Activated CD8-positive, alpha-beta memory T cell treated with anti-CD3 and anti-CD28 coated beads, Interleukin-2, amount 50 U/mL, for 1 hour (primary cell): ENCODE data around the gene PARD3.

Experiments used
- DNase-seq: peaks from one replicate; pipeline ENCODE4 v3.0.0-alpha.2; 2020; ENCODE audit errors: extremely low read depth

PARD3 gene

DNA sequence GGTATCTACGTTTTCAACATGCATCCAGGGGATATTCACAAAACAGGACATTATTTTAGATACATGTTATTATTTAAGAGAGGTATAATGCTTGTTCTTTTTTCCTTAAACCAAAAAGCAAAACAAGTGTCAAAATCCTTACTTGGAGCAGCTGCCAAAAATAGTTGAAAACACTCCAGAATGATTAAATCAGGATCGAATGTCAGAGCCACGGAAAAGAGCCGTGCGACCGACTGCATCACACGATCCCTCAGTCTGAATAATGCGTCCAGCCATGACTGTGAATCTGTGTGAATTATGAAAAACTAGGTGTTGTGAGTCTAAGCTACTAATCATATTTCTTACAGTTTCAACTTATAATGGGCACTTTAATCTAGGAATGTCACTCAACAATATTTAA, 126.0 kb downstream of the PARD3 start:
- no peak for DNase-seq

- DNase-seq: no peak
Observed at GRCh38 chr10:34687434-34688210, 127.5 kb downstream of the PARD3 start.

- no peak for DNase-seq
Observed at GRCh38 chr10:34682580-34682979, 132.5 kb downstream of the PARD3 start.

DNA sequence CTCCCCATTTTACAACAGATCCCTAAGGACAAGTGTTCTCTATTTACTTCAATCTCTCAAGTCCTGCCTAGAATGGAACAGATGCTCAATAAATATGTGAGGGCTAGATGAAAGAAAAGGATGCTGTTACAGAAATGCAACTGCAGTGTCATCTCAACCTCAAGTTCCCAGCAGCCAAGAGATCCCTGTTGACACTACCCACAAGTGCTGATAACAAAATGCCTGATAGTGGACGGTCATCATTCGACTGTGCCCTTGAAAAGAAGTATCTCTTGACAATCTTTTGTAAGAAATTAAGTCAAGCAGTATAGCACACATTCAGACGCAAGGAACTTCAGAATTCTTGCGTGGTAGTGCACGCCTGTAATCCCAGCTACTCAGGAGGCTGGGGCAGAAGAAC, 133.2 kb downstream of the PARD3 start:
- DNase-seq: no peak

- DNase-seq: no peak
Observed at GRCh38 chr10:34679177-34679576, 135.9 kb downstream of the PARD3 start.

DNA sequence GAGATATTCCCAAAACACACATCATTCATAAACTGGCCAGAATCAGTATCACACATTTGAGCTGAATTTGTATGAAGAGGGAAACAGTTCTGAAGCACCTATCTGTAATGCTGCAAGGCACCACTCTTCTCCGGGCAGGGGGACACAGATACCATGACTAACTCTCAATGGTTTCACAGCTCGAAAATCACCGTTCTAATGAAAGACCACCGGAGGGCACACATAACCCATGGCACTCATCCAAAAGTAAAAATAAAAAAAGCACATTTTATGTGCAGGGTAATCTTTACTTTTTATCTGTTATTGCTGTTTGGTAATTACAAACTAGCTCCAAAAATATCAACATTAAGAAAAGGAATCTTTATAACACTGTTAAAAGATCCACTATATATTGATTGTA, 137.5 kb downstream of the PARD3 start:
- DNase-seq: no peak

DNA sequence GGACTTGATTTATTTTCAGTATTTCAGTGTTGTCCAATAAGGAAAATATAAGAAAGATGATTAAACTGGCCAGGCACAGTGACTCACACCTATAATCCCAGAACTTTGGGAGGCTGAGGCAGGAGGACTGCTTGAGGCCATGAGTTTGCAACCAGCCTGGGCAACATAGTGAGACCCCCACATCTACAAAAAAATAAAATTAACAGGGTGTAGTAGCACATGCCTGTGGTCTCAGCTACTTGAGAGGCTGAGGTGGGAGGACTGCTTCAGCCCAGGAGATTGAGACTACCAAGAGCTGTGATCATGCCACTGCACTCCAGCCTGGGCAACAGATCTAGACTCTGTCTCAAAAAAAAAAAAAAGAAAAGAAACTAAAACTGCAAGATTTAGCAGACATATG, 138.0 kb downstream of the PARD3 start:
- no peak for DNase-seq

DNA sequence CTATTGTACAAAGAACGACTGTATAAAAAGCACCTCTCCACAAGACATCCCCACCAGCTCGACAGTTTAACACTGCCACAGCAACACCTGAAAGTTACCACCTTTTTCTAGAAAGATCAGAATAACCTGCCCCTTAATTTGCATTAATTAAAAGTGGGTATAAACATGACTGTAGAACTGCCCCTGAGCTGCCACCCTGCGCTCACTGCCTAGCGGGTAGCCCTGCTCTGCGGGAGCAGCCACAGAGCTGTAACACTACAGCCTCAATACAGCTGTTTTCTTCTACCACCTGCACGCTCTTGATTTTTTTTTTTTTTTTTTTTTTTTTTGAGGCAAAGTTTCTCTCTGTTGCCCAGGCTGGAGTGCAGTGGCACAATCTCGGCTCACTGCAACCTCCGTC, 140.9 kb downstream of the PARD3 start:
- DNase-seq: no peak

DNA sequence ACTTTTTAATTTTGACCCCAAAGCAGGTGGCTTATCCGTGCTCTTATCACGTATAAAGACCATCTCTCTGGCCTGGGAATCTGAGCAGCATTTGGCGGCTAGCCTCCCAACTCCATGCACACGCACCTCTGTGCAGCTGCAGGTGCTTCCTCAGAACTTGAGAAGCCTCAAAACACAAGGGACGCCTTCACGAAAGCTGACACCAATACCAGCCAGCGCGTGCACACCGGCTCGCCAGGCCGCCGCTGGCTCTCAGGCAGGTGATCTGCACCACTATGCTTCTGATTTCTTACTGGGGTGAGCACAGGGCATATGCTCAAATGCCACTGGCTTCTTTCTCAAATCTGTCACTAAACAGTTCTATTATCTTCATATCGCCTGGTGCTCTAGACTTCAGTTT, 145.0 kb downstream of the PARD3 start:
- no peak for DNase-seq

DNA sequence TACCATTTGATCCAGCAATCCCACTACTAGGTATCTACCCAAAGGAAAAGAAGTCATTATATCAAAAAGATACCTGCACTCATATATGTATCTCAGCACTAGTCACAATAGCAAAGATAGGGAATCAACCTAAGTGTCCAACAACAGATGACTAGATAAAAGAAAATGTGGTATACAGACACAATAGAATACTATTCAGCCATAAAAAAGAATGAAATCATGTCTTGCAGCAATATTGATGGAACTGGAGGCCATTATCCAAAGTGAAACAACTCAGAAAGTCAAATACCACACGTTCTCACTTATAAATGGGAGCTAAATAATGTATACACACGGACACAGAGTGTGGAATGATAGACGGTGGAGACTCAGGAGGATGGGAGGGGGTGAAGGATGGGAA, 146.0 kb downstream of the PARD3 start:
- no peak for DNase-seq

DNA sequence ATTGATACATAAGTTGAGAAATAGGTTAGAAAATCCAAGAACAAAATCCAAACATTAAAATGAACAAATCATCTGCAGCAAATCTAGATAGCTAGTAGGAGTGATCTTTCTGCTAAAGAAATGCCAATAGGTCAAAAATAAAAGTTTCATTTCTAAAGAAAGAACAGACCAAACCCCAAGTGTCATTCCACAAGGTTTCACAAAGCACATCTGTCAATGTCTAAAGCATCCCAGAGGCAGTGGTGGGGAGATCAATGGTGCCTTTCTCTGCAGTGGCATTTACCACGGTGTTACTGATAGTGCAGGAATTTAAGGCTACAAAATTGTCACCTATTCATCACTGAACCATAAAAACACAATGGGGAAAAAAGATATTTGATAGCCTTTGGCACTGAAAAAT, 147.9 kb downstream of the PARD3 start:
- DNase-seq: no peak

DNA sequence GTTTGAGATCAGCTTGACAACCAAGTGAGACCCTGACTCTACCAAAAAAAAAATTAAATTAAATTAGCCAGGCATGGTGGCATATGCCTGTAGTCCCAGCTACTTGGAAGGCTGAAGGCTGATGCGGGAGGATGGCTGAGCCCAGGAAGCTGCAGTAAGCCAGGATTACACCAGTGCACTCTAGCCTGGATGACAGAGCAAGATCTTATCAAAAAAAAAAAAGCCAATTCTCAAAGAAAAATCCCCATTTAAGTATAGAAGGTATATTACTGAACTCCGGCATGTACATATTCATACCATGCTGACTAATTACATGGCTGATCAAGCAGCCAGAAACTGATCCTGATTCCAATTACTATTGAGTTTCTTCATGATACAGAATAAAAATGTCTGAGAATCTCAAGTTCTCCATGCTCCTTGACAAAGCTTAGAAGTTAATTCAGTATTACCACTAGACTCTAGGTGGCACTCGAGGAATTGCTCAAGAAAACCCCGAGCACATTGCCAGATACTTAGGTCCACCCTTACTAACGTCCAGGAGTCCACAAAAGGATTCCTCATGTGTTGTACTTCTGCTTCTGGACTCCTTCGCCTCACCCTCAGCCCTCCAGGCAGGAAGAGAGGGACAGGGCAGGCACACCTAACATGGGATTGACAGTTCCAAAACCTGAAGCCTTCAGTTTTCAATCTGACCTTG, 148.9 kb downstream of the PARD3 start:
- no peak for DNase-seq

DNA sequence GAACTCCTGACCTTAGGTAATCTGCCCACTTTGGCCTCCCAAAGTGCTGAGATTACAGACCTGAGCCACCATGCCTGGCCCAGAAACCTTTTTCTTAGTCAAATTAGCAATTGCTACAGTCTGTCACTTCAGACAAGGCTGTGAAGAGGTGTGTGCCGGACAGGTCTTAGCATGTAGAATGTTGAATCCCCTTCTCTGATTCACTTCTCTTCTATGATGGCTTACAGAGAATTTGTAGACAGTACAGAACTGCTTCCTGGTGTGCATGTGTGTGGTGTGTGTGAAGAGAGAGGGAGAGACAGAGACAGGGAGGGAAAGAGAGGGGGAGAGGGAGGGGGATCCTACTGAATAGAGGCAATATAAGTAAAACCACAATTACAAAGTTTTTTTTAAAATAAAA, 150.4 kb downstream of the PARD3 start:
- DNase-seq: no peak

DNA sequence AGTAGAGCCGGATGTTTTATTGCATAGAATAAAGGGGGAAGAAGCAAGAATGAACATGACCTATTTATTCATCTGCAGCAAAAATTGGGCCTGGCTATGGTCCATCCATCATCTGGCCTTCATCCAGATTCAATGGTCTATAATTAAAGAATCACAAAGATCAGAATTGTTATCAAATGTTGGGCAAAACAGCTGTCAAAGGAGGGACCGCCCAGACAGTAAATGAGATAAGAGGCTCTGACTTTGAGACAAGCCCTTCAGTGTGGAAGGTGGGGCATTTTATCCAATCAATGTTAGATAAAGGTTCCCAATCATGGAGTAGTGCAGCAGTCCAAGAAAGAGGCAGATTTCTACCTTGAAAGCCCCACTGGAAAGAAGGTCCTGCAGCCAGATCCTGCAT, 153.5 kb downstream of the PARD3 start:
- no peak for DNase-seq

GRCh38 chr10:34658934-34659333, 156.2 kb downstream of the PARD3 start:
- DNase-seq: no peak

DNA sequence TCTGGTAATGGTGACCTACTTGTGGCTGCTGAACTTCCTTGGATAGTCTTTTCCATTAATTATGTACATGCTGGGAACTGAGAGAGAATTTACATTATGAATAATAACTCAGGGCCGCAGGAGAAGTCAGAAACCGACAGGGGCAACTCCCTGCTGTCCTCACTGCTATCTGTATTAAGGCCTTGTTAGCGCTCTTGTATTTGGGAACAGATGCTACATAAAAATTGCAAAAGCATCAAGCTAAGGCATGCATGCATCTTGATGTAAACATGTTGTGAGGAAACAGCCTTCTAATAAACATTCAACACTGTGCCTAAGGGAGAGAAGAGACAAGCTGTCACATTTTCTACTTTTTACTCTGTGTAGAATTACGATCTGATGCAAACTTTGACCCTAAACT, 158.4 kb downstream of the PARD3 start:
- no peak for DNase-seq

DNA sequence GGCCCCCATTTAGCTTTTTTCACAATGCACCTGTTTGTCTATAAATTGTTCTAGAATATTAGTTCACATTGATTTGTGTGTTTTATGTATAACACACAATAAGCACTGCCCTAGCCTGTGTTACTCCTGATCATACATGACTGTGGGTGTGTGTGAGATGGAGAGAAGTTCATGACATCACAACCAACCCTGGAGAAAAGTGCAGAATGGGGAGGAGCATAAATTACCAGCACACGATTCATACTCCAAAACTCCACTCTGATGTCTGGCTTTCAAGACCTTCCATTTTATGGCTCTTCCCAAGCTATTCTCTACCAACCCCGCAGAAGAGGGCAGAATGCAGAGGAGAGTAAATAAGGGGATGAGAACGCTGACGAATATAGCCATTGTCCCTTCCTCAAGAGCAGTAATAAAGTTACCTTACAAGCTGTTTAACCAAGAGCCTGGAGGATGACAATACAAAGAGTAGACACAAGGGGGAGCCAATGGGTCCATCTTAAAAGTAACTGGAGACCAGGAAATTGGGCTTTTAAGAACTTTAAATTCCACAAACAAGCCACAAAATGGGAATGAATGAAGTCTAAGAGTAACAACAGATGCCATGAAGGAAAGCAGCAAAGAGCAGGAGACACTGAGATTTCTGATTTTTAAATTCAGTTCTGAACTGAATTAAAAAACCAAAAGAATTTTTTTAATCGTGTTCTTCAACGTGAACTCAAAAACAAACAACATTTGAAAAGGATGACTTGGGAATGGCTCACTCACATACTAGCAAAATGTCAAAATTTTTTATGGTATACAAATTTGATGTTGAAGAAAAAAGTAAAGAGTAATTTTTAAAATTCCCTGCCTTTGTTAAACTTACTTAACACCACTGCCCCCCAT, 159.6 kb downstream of the PARD3 start:
- DNase-seq: no peak

DNA sequence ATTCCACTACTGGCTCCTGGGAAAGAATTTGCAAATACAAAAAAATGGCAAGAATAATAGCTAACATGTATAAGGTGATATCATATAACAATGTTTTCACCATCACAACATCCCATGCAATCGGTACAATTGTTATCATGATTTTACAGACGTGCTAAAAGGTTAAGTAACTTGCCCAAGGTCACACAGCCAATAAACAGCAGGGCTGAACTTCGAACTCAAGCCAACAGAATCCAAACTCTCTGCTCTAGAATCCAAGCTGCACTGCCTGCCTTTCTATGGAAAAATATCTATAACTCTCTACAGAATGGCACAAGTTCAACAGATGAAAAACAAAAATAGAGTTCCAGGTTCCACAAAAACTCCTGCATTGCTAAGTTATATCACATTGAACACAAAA, 160.9 kb downstream of the PARD3 start:
- no peak for DNase-seq

- DNase-seq: no peak
Observed at GRCh38 chr10:34653530-34653929, 161.6 kb downstream of the PARD3 start.

DNA sequence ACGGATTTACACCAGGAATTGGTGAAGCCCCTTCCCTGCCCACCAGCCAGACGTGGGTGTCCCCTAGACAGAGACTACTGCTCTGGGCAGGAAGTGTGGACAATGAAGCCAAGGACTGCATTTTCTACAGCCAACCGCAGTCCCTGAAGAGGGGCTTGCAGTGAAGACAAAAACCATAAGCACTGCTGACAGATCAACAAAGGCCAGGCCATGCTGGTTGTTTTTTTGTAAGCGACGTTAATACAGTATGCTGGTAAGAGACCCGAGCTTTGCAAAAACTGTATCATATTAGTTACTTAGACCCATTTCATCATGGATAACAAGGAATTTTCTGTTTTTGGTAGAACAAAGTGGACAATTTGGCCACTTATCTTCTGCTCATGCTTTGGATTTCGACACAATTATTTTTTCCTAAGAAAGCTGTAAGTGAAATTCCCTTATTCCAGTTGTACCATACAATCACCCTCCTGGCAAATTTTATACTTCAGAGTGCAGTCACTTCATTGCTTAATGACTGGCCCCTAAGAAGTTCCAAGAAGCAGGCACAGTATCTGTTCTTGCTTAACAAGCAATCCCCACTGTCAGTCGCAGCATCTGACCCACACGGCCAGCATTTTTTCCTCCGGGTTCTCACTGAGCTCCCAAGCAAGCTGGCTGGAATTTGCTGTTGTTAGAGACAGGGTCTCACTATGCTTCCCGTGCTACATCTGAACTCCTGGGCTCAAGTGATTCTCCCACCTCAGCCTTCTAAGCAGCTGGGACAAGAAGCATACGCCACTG, 163.5 kb downstream of the PARD3 start:
- no peak for DNase-seq

- DNase-seq: no peak
Observed at GRCh38 chr10:34650156-34650555, 164.9 kb downstream of the PARD3 start.

DNA sequence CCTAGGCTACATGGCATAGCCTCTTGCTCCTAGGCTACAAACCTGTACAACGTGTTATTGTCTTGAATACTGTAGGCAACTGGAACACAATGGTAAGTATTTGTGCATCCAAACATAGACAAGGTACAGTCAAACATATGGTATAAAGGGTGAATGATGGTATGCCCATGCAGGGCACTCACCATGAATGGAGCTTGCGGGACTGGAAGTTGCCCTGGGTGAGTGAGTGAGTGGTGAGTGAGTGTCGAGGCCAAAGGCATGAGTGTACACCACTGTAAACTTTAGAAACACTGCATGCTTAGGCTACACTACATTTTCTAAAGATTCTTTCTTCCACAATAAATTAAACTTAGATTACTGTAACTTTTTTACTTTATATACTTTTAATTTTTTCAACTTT, 165.7 kb downstream of the PARD3 start:
- DNase-seq: no peak
